T1000 (cell line): ENCODE results near the gene ENOX1.

Source experiments
- DNase-seq: peaks from one replicate; lab custom pipeline; 2025; ENCODE audit warnings: mixed read lengths; lab: John Stamatoyannopoulos, UW

The ENOX1 gene

GRCh38 chr13:43387880-43388279 lies 398.9 kb downstream of the ENOX1 start:
- DNase-seq, result no peak

- no peak for DNase-seq
Measured at GRCh38 chr13:43383498-43384165, 403.1 kb downstream of the ENOX1 start.

- DNase-seq, result no peak
Measured at GRCh38 chr13:43379738-43380137, 407.0 kb downstream of the ENOX1 start.

GRCh38 chr13:43377973-43378372 lies 408.8 kb downstream of the ENOX1 start:
- no peak for DNase-seq

GRCh38 chr13:43377149-43377548 lies 409.6 kb downstream of the ENOX1 start:
- no peak for DNase-seq

- DNase-seq, result no peak
Measured at GRCh38 chr13:43376596-43376995, 410.2 kb downstream of the ENOX1 start.

- DNase-seq, result no peak
Measured at GRCh38 chr13:43375797-43376465, 410.8 kb downstream of the ENOX1 start.

- no peak for DNase-seq
Measured at GRCh38 chr13:43374621-43375020, 412.2 kb downstream of the ENOX1 start.

- no peak for DNase-seq
Measured at GRCh38 chr13:43373400-43373799, 413.4 kb downstream of the ENOX1 start.

GRCh38 chr13:43370842-43371241 lies 415.9 kb downstream of the ENOX1 start:
- DNase-seq, result no peak

GRCh38 chr13:43369319-43369718 lies 417.5 kb downstream of the ENOX1 start:
- no peak for DNase-seq

- no peak for DNase-seq
Measured at GRCh38 chr13:43368003-43368402, 418.8 kb downstream of the ENOX1 start.

- no peak for DNase-seq
Measured at GRCh38 chr13:43365039-43365344, 421.8 kb downstream of the ENOX1 start.

- DNase-seq, result no peak
Measured at GRCh38 chr13:43364210-43365038, 422.3 kb downstream of the ENOX1 start.

- DNase-seq, result no peak
Measured at GRCh38 chr13:43363156-43363953, 423.4 kb downstream of the ENOX1 start.

GRCh38 chr13:43362556-43362955 lies 424.2 kb downstream of the ENOX1 start:
- DNase-seq, result no peak

- no peak for DNase-seq
Measured at GRCh38 chr13:43360892-43361610, 425.7 kb downstream of the ENOX1 start.

- no peak for DNase-seq
Measured at GRCh38 chr13:43360171-43360570, 426.6 kb downstream of the ENOX1 start.

- DNase-seq, result no peak
Measured at GRCh38 chr13:43359536-43359935, 427.2 kb downstream of the ENOX1 start.

GRCh38 chr13:43357564-43357963 lies 429.2 kb downstream of the ENOX1 start:
- DNase-seq, result no peak

- DNase-seq, result no peak
Measured at GRCh38 chr13:43356567-43356966, 430.2 kb downstream of the ENOX1 start.

- no peak for DNase-seq
Measured at GRCh38 chr13:43355774-43356173, 431.0 kb downstream of the ENOX1 start.
